ENCODE measurements around the gene ACTC1.

Gene ACTC1

DNA sequence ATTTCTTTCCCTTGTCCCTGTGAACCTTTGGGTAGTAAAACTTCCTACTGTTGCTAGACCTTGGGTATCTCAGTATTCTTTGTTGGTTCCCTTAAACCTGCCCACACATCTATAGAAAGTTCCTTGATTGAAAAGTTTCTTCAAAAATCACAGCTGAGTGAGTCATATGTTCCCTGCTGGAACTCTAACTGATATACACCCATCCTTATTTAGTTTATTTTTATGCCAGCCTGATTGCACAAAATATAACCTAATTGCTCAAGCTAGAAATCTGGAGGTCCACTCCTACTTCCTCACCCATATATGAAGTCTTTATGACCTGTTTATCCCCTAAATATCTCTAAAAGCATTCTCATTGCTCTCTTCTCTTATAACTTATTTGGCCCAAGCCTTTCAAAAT is 26.8 kb downstream of the ACTC1 start:
- no peaks in the 10 kb centered on the region for H3K36me3 ChIP-seq (ENCODE audit: control insufficient read depth, insufficient read depth, low read length)
- H3K27ac ChIP-seq (ENCODE audit: insufficient read depth, low read length, poor library complexity, severe bottlenecking), result no peak overlapping the region
- no peaks in the 10 kb centered on the region for H3K9me3 ChIP-seq (ENCODE audit: control insufficient read depth, low read length)
- no peak overlapping the region for H3K4me3 ChIP-seq (ENCODE audit: insufficient read depth, low read depth, low read length, poor library complexity, severe bottlenecking)
- H3K4me1 ChIP-seq (ENCODE audit: control insufficient read depth, insufficient read depth, low read length, poor library complexity, severe bottlenecking), result no peaks in the 10 kb centered on the region
- no peak for DNase-seq
- no peaks in the 10 kb centered on the region for H3K27me3 ChIP-seq (replicated peaks; ENCODE audit: control insufficient read depth, insufficient read depth, low read length, poor library complexity, severe bottlenecking)

DNA sequence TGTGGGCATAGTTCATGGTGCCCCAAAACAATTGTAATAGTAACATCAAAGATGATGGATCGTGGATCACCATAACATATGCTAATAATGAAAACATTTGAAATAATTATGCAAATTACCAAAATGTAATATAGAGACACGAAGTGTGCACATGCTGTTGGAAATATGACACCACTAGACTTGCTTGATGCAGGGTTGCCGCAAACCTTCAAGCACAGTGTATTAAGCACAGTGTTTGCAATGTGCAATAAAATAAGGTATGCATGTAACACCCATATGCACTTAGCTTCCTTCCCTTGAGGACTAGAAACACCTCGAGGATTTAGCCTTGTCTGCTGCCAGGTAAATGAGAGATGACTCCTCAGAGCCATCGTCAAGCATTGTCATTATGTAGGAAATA is 29.6 kb downstream of the ACTC1 start:
- no peaks in the 10 kb centered on the region for H3K36me3 ChIP-seq (ENCODE audit: control insufficient read depth, insufficient read depth, low read length)

GRCh38 chr15:34760909-34761308 is 34.4 kb downstream of the ACTC1 start:
- H3K4me1 ChIP-seq (ENCODE audit: control insufficient read depth, insufficient read depth, low read length, poor library complexity, severe bottlenecking), result no peaks in the 10 kb centered on the region
- no peak for DNase-seq
- H3K9me3 ChIP-seq (ENCODE audit: control insufficient read depth, low read length), result no peaks in the 10 kb centered on the region
- no peaks in the 10 kb centered on the region for H3K36me3 ChIP-seq (ENCODE audit: control insufficient read depth, insufficient read depth, low read length)
- no peaks in the 10 kb centered on the region for H3K27me3 ChIP-seq (replicated peaks; ENCODE audit: control insufficient read depth, insufficient read depth, low read length, poor library complexity, severe bottlenecking)
- no peak overlapping the region for H3K4me3 ChIP-seq (ENCODE audit: insufficient read depth, low read depth, low read length, poor library complexity, severe bottlenecking)
- no peak overlapping the region for H3K27ac ChIP-seq (ENCODE audit: insufficient read depth, low read length, poor library complexity, severe bottlenecking)

More for the DNA sequence above, 29.6 kb downstream of the ACTC1 start:
- H3K27ac ChIP-seq (ENCODE audit: insufficient read depth, low read length, poor library complexity, severe bottlenecking), result no peak overlapping the region
- no peaks in the 10 kb centered on the region for H3K9me3 ChIP-seq (ENCODE audit: control insufficient read depth, low read length)
- no peaks in the 10 kb centered on the region for H3K4me1 ChIP-seq (ENCODE audit: control insufficient read depth, insufficient read depth, low read length, poor library complexity, severe bottlenecking)
- no peak overlapping the region for H3K4me3 ChIP-seq (ENCODE audit: insufficient read depth, low read depth, low read length, poor library complexity, severe bottlenecking)
- no peak for DNase-seq
- H3K27me3 ChIP-seq (replicated peaks; ENCODE audit: control insufficient read depth, insufficient read depth, low read length, poor library complexity, severe bottlenecking), result no peaks in the 10 kb centered on the region

DNA sequence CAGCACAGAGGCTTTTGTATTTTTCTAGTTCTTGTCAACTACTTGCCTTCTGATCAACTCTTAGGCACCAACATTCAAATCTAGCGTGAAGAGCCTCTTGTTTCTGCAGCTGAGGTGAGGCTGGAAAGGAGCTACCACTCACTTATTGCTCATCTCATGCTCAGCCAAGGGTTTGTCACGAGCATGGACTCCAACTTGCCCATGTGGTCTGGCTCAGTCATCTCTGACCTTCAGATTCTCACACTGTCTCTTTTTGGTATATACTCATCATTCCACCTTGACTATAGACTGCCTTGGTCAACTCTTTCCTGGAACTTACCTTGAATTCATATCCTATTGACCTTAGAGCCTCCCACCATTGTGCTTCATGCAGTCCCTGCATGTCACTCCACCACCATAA is 35.4 kb downstream of the ACTC1 start:
- H3K27me3 ChIP-seq (replicated peaks; ENCODE audit: control insufficient read depth, insufficient read depth, low read length, poor library complexity, severe bottlenecking), result peaks cover 2% of the 10 kb centered on the region
- H3K4me1 ChIP-seq (ENCODE audit: control insufficient read depth, insufficient read depth, low read length, poor library complexity, severe bottlenecking), result no peaks in the 10 kb centered on the region
- DNase-seq, result no peak
- H3K27ac ChIP-seq (ENCODE audit: insufficient read depth, low read length, poor library complexity, severe bottlenecking), result no peak overlapping the region
- no peaks in the 10 kb centered on the region for H3K9me3 ChIP-seq (ENCODE audit: control insufficient read depth, low read length)
- H3K4me3 ChIP-seq (ENCODE audit: insufficient read depth, low read depth, low read length, poor library complexity, severe bottlenecking), result no peak overlapping the region
- no peaks in the 10 kb centered on the region for H3K36me3 ChIP-seq (ENCODE audit: control insufficient read depth, insufficient read depth, low read length)

DNA sequence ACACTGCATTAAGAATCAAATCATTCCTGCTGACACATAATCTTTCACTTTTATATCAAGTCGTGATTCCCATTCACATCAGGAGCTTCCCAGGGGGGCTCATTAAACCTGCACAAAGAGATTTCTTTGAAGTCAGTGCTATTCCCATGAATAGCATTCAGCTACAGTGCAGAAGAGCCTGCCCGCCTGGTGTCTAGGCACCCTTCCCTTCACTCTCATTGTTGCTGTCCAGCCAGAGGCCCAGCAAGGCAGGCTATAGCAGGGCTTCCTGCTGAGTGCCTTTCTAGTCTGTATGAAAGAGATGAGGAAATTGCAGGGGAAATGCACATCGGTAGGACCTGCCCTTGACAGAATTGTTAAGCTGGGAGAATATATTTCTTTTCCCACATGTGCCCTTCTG is 36.0 kb downstream of the ACTC1 start:
- no peak overlapping the region for H3K27ac ChIP-seq (ENCODE audit: insufficient read depth, low read length, poor library complexity, severe bottlenecking)
- no peaks in the 10 kb centered on the region for H3K9me3 ChIP-seq (ENCODE audit: control insufficient read depth, low read length)
- peaks cover 2% of the 10 kb centered on the region for H3K27me3 ChIP-seq (replicated peaks; ENCODE audit: control insufficient read depth, insufficient read depth, low read length, poor library complexity, severe bottlenecking)
- DNase-seq, result no peak
- no peak overlapping the region for H3K4me3 ChIP-seq (ENCODE audit: insufficient read depth, low read depth, low read length, poor library complexity, severe bottlenecking)
- H3K36me3 ChIP-seq (ENCODE audit: control insufficient read depth, insufficient read depth, low read length), result no peaks in the 10 kb centered on the region
- H3K4me1 ChIP-seq (ENCODE audit: control insufficient read depth, insufficient read depth, low read length, poor library complexity, severe bottlenecking), result no peaks in the 10 kb centered on the region

DNA sequence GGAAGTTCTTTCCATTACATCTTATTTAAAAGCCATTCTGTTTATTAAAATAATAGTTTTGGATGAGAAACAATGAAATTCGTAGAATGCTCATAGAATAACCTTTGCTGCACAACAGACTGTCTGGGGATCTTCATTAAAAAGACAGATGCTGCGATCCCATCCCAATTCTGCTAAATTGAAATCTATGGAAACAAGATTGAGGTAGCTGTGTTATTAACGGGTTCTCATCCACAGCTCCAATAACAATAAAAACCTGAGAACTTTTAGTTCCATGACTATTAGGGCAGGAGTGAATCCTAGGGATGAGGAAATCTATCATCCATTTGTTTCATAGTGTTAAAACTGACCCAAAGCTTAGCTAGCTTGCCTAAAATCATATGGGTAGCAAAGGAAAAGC is 38.1 kb downstream of the ACTC1 start:
- Histone ChIP-seq H3K36me3 (ENCODE audit: control insufficient read depth, insufficient read depth, low read length) (no peaks in the 10 kb centered on the region), H3K9me3 (ENCODE audit: control insufficient read depth, low read length) (no peaks in the 10 kb centered on the region), H3K27me3 (replicated peaks; ENCODE audit: control insufficient read depth, insufficient read depth, low read length, poor library complexity, severe bottlenecking) (peaks cover 2% of the 10 kb centered on the region), H3K4me3 (ENCODE audit: insufficient read depth, low read depth, low read length, poor library complexity, severe bottlenecking) (no peak overlapping the region), H3K4me1 (ENCODE audit: control insufficient read depth, insufficient read depth, low read length, poor library complexity, severe bottlenecking) (no peaks in the 10 kb centered on the region), H3K27ac (ENCODE audit: insufficient read depth, low read length, poor library complexity, severe bottlenecking) (no peak overlapping the region)
- DNase-seq, result no peak

GRCh38 chr15:34755419-34755773 is 40.0 kb downstream of the ACTC1 start:
- H3K27ac ChIP-seq (ENCODE audit: insufficient read depth, low read length, poor library complexity, severe bottlenecking), result no peak overlapping the region
- H3K36me3 ChIP-seq (ENCODE audit: control insufficient read depth, insufficient read depth, low read length), result no peaks in the 10 kb centered on the region
- H3K4me3 ChIP-seq (ENCODE audit: insufficient read depth, low read depth, low read length, poor library complexity, severe bottlenecking), result no peak overlapping the region
- no peaks in the 10 kb centered on the region for H3K9me3 ChIP-seq (ENCODE audit: control insufficient read depth, low read length)
- no peak for DNase-seq
- no peaks in the 10 kb centered on the region for H3K4me1 ChIP-seq (ENCODE audit: control insufficient read depth, insufficient read depth, low read length, poor library complexity, severe bottlenecking)
- H3K27me3 ChIP-seq (replicated peaks; ENCODE audit: control insufficient read depth, insufficient read depth, low read length, poor library complexity, severe bottlenecking), result peaks cover 2% of the 10 kb centered on the region

GRCh38 chr15:34754674-34755418 is 40.5 kb downstream of the ACTC1 start, which contains the start of gene GJD2:
Gene GJD2 (minus strand): TSS chr15:34754998. CDS start chr15:34754488, 510 bp downstream.
- Histone ChIP-seq H3K36me3 (ENCODE audit: control insufficient read depth, insufficient read depth, low read length) (no peaks in the 10 kb centered on the region), H3K27me3 (replicated peaks; ENCODE audit: control insufficient read depth, insufficient read depth, low read length, poor library complexity, severe bottlenecking) (peaks cover 2% of the 10 kb centered on the region), H3K4me1 (ENCODE audit: control insufficient read depth, insufficient read depth, low read length, poor library complexity, severe bottlenecking) (no peaks in the 10 kb centered on the region), H3K4me3 (ENCODE audit: insufficient read depth, low read depth, low read length, poor library complexity, severe bottlenecking) (no peak within 1 kb of the TSS), H3K27ac (ENCODE audit: insufficient read depth, low read length, poor library complexity, severe bottlenecking) (no peak within 1 kb of the TSS), H3K9me3 (ENCODE audit: control insufficient read depth, low read length) (no peaks in the 10 kb centered on the region)
- no peak for DNase-seq

DNA sequence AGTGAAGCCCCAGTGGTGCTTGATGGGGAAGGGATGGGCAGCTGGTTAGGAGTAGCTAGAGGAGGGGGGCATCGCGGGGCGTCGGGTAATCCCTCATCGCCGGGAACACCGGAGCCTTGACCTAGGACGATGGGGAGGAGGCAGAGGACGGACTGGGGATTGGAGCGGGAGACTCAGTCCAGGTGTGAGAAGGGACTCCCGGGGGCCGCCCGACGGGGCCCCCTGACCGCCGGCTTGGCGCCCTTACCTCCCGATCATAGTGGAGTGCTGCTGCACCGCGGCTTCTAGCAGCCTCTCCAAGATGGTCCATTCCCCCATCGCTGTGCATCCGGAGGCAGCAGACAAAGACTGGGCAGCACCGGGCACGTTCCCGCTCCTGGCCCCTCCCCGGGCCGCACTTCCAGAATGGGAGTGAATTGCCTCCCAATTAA is 41.2 kb downstream of the ACTC1 start:
- no peak for DNase-seq
- H3K9me3 ChIP-seq (ENCODE audit: control insufficient read depth, low read length), result no peaks in the 10 kb centered on the region
- no peaks in the 10 kb centered on the region for H3K4me1 ChIP-seq (ENCODE audit: control insufficient read depth, insufficient read depth, low read length, poor library complexity, severe bottlenecking)
- H3K36me3 ChIP-seq (ENCODE audit: control insufficient read depth, insufficient read depth, low read length), result no peaks in the 10 kb centered on the region
- no peak overlapping the region for H3K4me3 ChIP-seq (ENCODE audit: insufficient read depth, low read depth, low read length, poor library complexity, severe bottlenecking)
- H3K27ac ChIP-seq (ENCODE audit: insufficient read depth, low read length, poor library complexity, severe bottlenecking), result no peak overlapping the region
- H3K27me3 ChIP-seq (replicated peaks; ENCODE audit: control insufficient read depth, insufficient read depth, low read length, poor library complexity, severe bottlenecking), result peaks cover 2% of the 10 kb centered on the region

DNA sequence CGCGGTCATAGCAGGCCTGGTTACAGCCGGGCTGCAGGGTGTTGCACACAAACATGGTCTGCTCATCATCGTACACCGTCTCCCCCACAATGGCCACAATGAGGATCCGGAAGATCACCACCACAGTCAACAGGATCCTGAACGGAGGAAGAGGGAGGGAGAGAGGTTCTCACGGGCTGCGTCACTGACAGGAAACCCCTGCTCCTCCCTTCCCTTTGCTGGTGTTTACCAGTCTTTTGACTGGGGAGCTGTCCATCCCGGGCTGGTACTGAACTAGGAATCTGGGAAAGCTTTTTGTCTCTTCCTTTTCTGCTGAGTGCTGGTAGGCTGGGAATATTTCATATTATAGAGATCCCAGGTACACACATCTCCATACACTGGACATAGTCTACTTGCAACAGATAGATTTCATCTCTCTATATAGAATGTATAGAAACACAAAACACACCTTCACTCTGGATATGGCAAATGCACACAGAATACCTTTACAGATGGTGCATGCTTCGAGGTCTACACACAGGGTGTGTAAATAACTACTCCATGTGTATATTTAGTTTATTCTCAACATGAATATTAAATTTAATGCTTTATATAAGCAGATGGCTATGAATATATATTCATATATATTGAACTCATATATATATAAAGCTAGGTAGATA is 42.0 kb downstream of the ACTC1 start:
- H3K27me3 ChIP-seq (replicated peaks; ENCODE audit: control insufficient read depth, insufficient read depth, low read length, poor library complexity, severe bottlenecking), result peaks cover 2% of the 10 kb centered on the region
- no peak for DNase-seq
- no peak overlapping the region for H3K27ac ChIP-seq (ENCODE audit: insufficient read depth, low read length, poor library complexity, severe bottlenecking)
- no peak overlapping the region for H3K4me3 ChIP-seq (ENCODE audit: insufficient read depth, low read depth, low read length, poor library complexity, severe bottlenecking)
- no peaks in the 10 kb centered on the region for H3K4me1 ChIP-seq (ENCODE audit: control insufficient read depth, insufficient read depth, low read length, poor library complexity, severe bottlenecking)
- H3K36me3 ChIP-seq (ENCODE audit: control insufficient read depth, insufficient read depth, low read length), result no peaks in the 10 kb centered on the region
- H3K9me3 ChIP-seq (ENCODE audit: control insufficient read depth, low read length), result no peaks in the 10 kb centered on the region
